HCT116 (cell line): ENCODE measurements around the gene FGD5. TPM values are rescaled to one million over a fixed set of nuclear protein-coding genes. Genes with fewer than 3 reads are reported as not detected.

ENCODE experiments used
- ATAC-seq: fragments of 200-7000 bp; cut with Tn5 transposase; 2 replicates; pipeline ENCODE4 v1.9.1; 2020; ENCODE audit warnings: mild to moderate bottlenecking, moderate library complexity
- BruUV-seq: library from RNA; stranded (reverse); fragments of 400-500 nt; replicated peaks from 2 replicates; lab custom pipeline; 2021; lab: Mats Ljungman, UMichigan
- CTCF ChIA-PET: fragments of 300-600 bp; sonication (Branson Sonifier 250); formaldehyde crosslinking; loops from one replicate; lab custom pipeline; 2021; ENCODE audit warnings: antibody characterized with exemption; lab: Charles Lee
- POLR2A ChIA-PET: fragments of 300-600, 350-600 bp; sonication (Branson Sonifier 250); formaldehyde crosslinking; loops from one replicate; lab custom pipeline; 2021; ENCODE audit warnings: antibody characterized with exemption; lab: Charles Lee
- RAD21 ChIA-PET, 2 experiments: fragments of 300-600 bp; sonication (Branson Sonifier 250); formaldehyde crosslinking; loops; one replicate each; lab custom pipeline; 2023; ENCODE audit warnings: low total read pairs in 2 of 2; ENCODE audit not compliant: uncharacterized antibody in 2 of 2, unreplicated experiment in 2 of 2, low non-redundant PET in 1 of 2; lab: Charles Lee
- DNase-seq: peaks from one replicate; pipeline ENCODE4 v3.0.0-alpha.2; 2010; ENCODE audit warnings: low read depth, low spot score
- H2AFZ ChIP-seq: fragments of 200-600 bp; shearing (Covaris generic), sonication (generic); 2 replicates; pipeline ENCODE4 v1.6.1; 2017; ENCODE audit warnings: low read depth, mixed run types, mixed read lengths, antibody characterized with exemption, low read length; ENCODE audit not compliant: poor library complexity, severe bottlenecking
- H3K27ac ChIP-seq: 2 replicates; pipeline ENCODE4 v1.5.1; 2012; ENCODE audit warnings: low read depth, low read length
- H3K27me3 ChIP-seq: fragments of 200-600 bp; sonication (generic); 2 replicates; pipeline ENCODE4 v1.6.1; 2016; ENCODE audit warnings: mixed run types, low read length, mixed read lengths; ENCODE audit not compliant: insufficient read depth
- H3K36me3 ChIP-seq, 2 experiments: fragments of 200-500 bp in 1 of 2; fragments of 200-600 bp in 1 of 2; sonication (Bioruptor generic) in 1 of 2; sonication (generic) in 1 of 2; 2 replicates each; pipeline versions ENCODE4 v1.5.1 to v1.6.1; 2014 to 2016; ENCODE audit warnings: low read length in 2 of 2, inconsistent platforms in 1 of 2, mixed read lengths in 1 of 2, mixed run types in 1 of 2; ENCODE audit not compliant: insufficient read depth in 2 of 2, control insufficient read depth in 1 of 2
- H3K4me1 ChIP-seq, 2 experiments: fragments of 200-600 bp in 1 of 2; sonication (generic) in 1 of 2; 2 replicates each; pipeline versions ENCODE4 v1.5.1 to v1.6.1; 2012 to 2017; ENCODE audit warnings: low read length in 2 of 2, inconsistent platforms in 1 of 2, mild to moderate bottlenecking in 1 of 2, mixed read lengths in 1 of 2, mixed run types in 1 of 2, moderate library complexity in 1 of 2; ENCODE audit not compliant: insufficient read depth in 2 of 2, control insufficient read depth in 1 of 2
- H3K4me2 ChIP-seq: fragments of 200-600 bp; sonication (generic); 2 replicates; pipeline ENCODE4 v1.6.1; 2017; ENCODE audit warnings: mixed run types, low read length, mixed read lengths
- H3K4me3 ChIP-seq, 2 experiments: fragments of 200-600 bp in 1 of 2; sonication (generic) in 1 of 2; replicated peaks in 1 of 2; 2 replicates each; pipeline ENCODE4 v1.5.1; 2011 to 2016; ENCODE audit warnings: low read length in 2 of 2, control low read depth in 1 of 2, low read depth in 1 of 2, mild to moderate bottlenecking in 1 of 2, mixed read lengths in 1 of 2, mixed run types in 1 of 2
- H3K79me2 ChIP-seq: fragments of 200-600 bp; sonication (generic); 2 replicates; pipeline ENCODE4 v1.6.1; 2017; ENCODE audit warnings: mild to moderate bottlenecking, mixed run types, low read length, moderate library complexity, mixed read lengths; ENCODE audit not compliant: insufficient read depth
- H3K9ac ChIP-seq: fragments of 200-600 bp; sonication (generic); 2 replicates; pipeline ENCODE4 v1.6.1; 2016; ENCODE audit warnings: low read length, mixed read lengths
- H3K9me2 ChIP-seq: fragments of 200-600 bp; sonication (generic), shearing (Covaris generic); 2 replicates; pipeline ENCODE4 v1.6.1; 2017; ENCODE audit warnings: mixed run types, mild to moderate bottlenecking, moderate library complexity; ENCODE audit not compliant: insufficient read depth
- H3K9me3 ChIP-seq, 2 experiments: fragments of 200-500 bp in 1 of 2; fragments of 200-600 bp in 1 of 2; sonication (Bioruptor generic) in 1 of 2; sonication (generic) in 1 of 2; 2 replicates each; pipeline ENCODE4 v1.6.1; 2014 to 2017; ENCODE audit warnings: low read length in 2 of 2, mixed read lengths in 2 of 2, inconsistent platforms in 1 of 2, low read depth in 1 of 2, mild to moderate bottlenecking in 1 of 2, mixed run types in 1 of 2, moderate library complexity in 1 of 2; ENCODE audit not compliant: control insufficient read depth in 1 of 2, insufficient read depth in 1 of 2
- H4K20me1 ChIP-seq: fragments of 200-600 bp; sonication (generic), shearing (Covaris generic); 2 replicates; pipeline ENCODE4 v1.6.1; 2017; ENCODE audit warnings: mixed run types, mild to moderate bottlenecking, moderate library complexity; ENCODE audit not compliant: insufficient read depth
- EZH2 ChIP-seq: fragments of 200-600 bp; sonication (generic); IDR thresholded peaks from 2 replicates; pipeline ENCODE4 v1.6.1; 2017; ENCODE audit warnings: antibody characterized with exemption, mixed run types
- MAX ChIP-seq: IDR thresholded peaks from 2 replicates; pipeline ENCODE4 v1.6.1; 2012
- POLR2AphosphoS5 ChIP-seq: IDR thresholded peaks from 2 replicates; pipeline ENCODE4 v1.6.1; 2011; ENCODE audit warnings: mild to moderate bottlenecking, low read depth, low read length, moderate library complexity
- REST ChIP-seq: IDR thresholded peaks from 2 replicates; pipeline ENCODE4 v1.6.1; 2012; ENCODE audit warnings: low read depth
- SP1 ChIP-seq: IDR thresholded peaks from 2 replicates; pipeline ENCODE4 v1.6.1; 2012; ENCODE audit warnings: low read depth
- TCF7L2 ChIP-seq: IDR thresholded peaks from 2 replicates; pipeline ENCODE4 v1.7.0; 2011; ENCODE audit warnings: borderline replicate concordance, inconsistent platforms; ENCODE audit not compliant: insufficient read depth, insufficient read length; ENCODE audit errors: extremely low read depth
- ZBTB33 ChIP-seq: IDR thresholded peaks from 2 replicates; pipeline ENCODE4 v1.6.1; 2011; ENCODE audit warnings: mild to moderate bottlenecking, low read length, moderate library complexity; ENCODE audit not compliant: insufficient replicate concordance; ENCODE audit errors: extremely low read depth
- intact Hi-C: fragments of 100-400 bp; cut with micrococcal nuclease; formaldehyde crosslinking; loops from 2 replicates; pipeline ENCODE4 v1.10.0; 2022
- total RNA-seq: library from RNA; stranded (reverse); gene quantifications from one replicate; pipeline ENCODE4 v1.2.1, GENCODE V29; 2021; ENCODE audit not compliant: unreplicated experiment
- TF ChIP-seq, protein P1 (sequence below): IDR thresholded peaks from 2 replicates; pipeline ENCODE4 v1.6.1; 2012

The FGD5 gene
- total RNA-seq, 1 experiment from 2014 or later, result 0.22 TPM

DNA sequence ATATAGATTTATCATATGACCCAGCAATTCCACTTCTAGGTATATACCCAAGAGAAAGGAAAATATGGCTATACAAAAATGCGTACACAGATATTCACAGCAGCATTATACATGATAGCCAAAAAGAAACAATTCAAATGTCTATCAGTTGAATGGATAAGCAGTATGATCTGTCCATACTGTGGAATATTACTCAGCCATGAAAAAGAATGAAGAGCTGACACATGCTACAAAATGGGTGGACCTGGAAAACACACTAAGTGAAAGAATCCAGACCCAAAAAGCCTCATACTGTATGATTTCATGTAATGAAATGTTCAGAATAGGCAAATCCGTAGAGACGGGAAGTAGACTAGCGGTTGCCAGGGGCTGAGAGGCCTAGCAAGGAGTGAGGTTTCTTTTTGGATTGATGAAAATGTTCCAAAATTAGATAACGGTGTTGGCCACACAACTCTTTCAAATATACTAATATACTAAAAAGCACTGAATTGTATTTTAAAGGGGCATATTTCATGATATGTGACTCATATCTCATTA, 33.4 kb downstream of the FGD5 start:
- CTCF ChIA-PET, result no interaction called here
- no peak for DNase-seq
- intact Hi-C loops, result no loop called here
- TF ChIP-seq REST, result no peak
- TF ChIP-seq TCF7L2, result no peak
- TF ChIP-seq, protein P1, sequence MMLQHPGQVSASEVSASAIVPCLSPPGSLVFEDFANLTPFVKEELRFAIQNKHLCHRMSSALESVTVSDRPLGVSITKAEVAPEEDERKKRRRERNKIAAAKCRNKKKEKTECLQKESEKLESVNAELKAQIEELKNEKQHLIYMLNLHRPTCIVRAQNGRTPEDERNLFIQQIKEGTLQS, result no peak
- TF ChIP-seq MAX, result no peak
- no peak for TF ChIP-seq ZBTB33
- TF ChIP-seq EZH2, result no peak
- no peak for TF ChIP-seq POLR2AphosphoS5
- no peak for TF ChIP-seq SP1
- TF ChIP-seq, all 23 proteins: peak for 0
- no peak for ATAC-seq
- Histone ChIP-seq H3K4me1 (peaks cover 10 to 15% of the 10 kb centered on the region in 2 experiments), H3K36me3 (no peaks in the 10 kb centered on the region), H4K20me1 (no peaks in the 10 kb centered on the region), H3K27me3 (peaks cover 5% of the 10 kb centered on the region; the same call in 1 of the 2 replicates), H3K9me3 (0 out of 4 replicates have a peak, but pooled peaks cover 0 to 3% of the 10 kb centered on the region in 2 experiments), H3K79me2 (no peaks in the 10 kb centered on the region), H3K9ac (no peak overlapping the region), H3K4me2 (no peak overlapping the region), H3K9me2 (no peaks in the 10 kb centered on the region), H3K4me3 (no peak overlapping the region), H3K27ac (no peak overlapping the region), H2AFZ (no peak overlapping the region)
- POLR2A ChIA-PET, result no interaction called here
- no TSS peak for BruUV-seq
- RAD21 ChIA-PET, result no interaction called here
